ENCODE results near the gene FAM180A. TPM values are rescaled to one million over a fixed set of nuclear protein-coding genes. Genes with fewer than 3 reads are reported as not detected.

FAM180A gene
- total RNA-seq, 1 donor, result 71.0 TPM

- TF ChIP-seq CTCF (IDR thresholded peaks at IDR 0.05; ENCODE audit: insufficient read depth, low read length), result no peak
These were observed 19.9 kb upstream of the FAM180A start for GRCh38 chr7:135768467-135768866.

DNA sequence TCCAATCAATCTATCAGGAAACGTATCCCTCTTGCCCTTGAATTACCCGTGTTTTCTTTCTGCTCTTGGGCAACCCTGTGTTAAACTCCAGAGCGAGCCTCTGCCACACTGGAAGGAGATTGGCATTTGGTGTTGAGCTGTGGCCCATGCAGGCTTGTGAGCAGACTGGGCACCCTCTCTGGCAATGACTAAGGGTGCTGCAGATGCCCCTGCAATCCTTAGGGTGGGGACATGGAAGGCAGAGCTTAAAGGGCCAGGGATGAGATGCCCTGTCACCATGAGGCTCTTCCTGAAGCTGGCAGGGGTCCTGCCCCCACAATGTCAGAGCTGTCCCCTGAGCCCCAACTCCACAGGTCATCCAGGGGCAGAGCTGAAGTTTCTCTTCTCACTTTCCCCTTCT, 19.5 kb upstream of the FAM180A start:
- no peak overlapping the region for H3K4me3 ChIP-seq (ENCODE audit: low read depth, low read length)
- no peak for TF ChIP-seq CTCF (IDR thresholded peaks at IDR 0.05; ENCODE audit: insufficient read depth, low read length)
- no peak for DNase-seq (ENCODE audit: low read depth)

More at GRCh38 chr7:135768467-135768866, 19.9 kb upstream of the FAM180A start:
- H3K4me3 ChIP-seq (ENCODE audit: low read depth, low read length), result no peak overlapping the region
- no peak for DNase-seq (ENCODE audit: low read depth)

GRCh38 chr7:135763261-135763660, 14.6 kb upstream of the FAM180A start:
- no peak overlapping the region for H3K4me3 ChIP-seq (ENCODE audit: low read depth, low read length)
- no peak for TF ChIP-seq CTCF (IDR thresholded peaks at IDR 0.05; ENCODE audit: insufficient read depth, low read length)
- DNase-seq (ENCODE audit: low read depth), result peak; percentile 72

DNA sequence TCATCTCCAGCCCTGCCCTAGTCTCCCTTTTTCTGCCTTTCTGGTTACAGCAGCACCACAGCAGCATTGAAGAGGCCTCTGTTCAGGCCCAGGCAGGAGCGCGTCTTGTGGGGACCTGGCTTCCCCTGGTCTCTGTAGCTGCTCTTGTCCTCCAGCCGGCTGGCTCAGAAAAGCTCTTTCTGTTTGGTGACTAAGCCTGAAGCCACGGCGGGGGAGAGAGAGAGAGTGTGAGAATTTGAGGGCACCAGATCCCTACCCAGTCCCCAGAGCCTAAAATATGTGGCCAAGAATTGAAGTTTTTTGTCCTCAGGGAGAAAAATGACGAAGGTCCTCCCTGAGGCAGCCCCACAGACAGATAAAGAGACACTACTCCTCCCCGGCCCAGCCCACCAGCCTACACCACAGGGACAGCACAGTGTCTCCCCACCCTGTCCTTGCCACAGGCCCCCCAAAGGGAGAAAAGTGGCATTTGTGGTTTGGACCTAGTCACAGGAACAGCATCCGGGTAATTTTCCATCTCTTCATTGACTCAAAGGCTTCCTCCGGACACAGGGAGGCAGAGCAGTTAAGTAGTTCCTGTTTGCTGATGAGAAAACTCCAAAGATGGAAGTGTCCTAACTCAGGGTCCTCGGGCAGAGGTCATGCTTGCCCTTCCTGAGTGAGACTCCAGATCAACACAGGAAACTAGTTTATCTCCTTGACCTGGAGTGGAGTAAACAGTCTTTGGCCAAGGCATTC, 13.3 kb upstream of the FAM180A start:
- no peak for DNase-seq (ENCODE audit: low read depth)
- no peak for TF ChIP-seq CTCF (IDR thresholded peaks at IDR 0.05; ENCODE audit: insufficient read depth, low read length)
- no peak overlapping the region for H3K4me3 ChIP-seq (ENCODE audit: low read depth, low read length)

DNA sequence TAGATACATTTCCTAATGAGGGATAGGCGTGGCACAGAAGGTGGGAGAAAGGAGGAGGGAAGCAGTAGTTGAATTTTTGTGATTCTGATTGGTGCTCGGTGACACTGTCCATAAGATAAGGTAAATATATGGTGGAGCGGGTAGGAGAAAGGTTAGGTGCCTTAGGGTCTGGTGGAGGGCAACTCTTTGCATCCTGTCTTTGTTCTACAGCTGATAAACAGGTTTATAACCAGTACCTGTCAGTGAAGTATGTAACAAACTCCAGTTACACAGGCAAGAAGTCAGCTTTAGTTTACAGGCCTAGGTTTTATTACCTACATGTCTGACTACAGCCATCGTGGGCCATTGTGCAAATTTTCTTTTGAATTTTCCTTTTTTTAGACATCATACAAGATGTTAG, 10.9 kb upstream of the FAM180A start:
- no peak overlapping the region for H3K4me3 ChIP-seq (ENCODE audit: low read depth, low read length)
- TF ChIP-seq CTCF (IDR thresholded peaks at IDR 0.05; ENCODE audit: insufficient read depth, low read length), result no peak
- DNase-seq (ENCODE audit: low read depth), result no peak

DNA sequence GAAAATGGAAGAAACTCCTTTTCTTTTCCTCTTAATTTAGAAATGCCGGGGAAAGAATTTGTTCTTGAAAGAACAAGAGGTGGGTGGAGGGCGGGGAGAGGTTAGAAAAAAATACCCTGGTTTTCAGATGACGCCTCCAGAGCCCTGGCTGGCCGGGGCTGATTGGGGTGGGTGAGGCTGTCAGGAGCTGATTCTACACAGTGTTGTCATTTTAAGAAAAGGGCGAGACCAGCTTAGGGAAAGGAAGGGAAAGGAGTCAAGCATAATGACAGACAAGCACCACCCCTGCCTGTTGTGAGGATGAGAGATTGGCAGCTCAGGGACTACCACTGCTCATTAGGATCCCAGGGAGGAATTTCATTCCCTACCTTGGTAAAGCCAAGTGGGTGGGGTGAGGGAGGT, 9.9 kb upstream of the FAM180A start:
- TF ChIP-seq CTCF (IDR thresholded peaks at IDR 0.05; ENCODE audit: insufficient read depth, low read length), result no peak
- peak; percentile 80 for DNase-seq (ENCODE audit: low read depth)
- H3K4me3 ChIP-seq (ENCODE audit: low read depth, low read length), result peak overlapping the region; percentile 50

All from fibroblast of the aortic adventitia (primary cell).